H1 (cell line): Measurements from ENCODE around the gene MYLK2. TPM values are rescaled to one million over a fixed set of nuclear protein-coding genes. Genes with fewer than 3 reads are reported as not detected.

Source experiments
- CTCF ChIA-PET: fragments of 300-600 bp; sonication (Branson Sonifier 250); formaldehyde crosslinking; loops from one replicate; lab custom pipeline; 2021; ENCODE audit not compliant: partially characterized antibody; lab: Charles Lee
- POLR2A ChIA-PET: fragments of 300-600 bp; sonication (Branson Sonifier 250); formaldehyde crosslinking; loops from one replicate; lab custom pipeline; 2021; ENCODE audit warnings: inconsistent platforms; ENCODE audit not compliant: partially characterized antibody; lab: Charles Lee
- DNase-seq, 2 experiments: peaks; one replicate each; pipeline versions ENCODE4 v3.0.0 to v3.0.0-alpha.2; 2010 to 2022; ENCODE audit warnings: low spot score in 2 of 2, low read depth in 1 of 2, mixed read lengths in 1 of 2
- FAIRE-seq: peaks from 2 replicates; lab custom pipeline; 2011; peaks lifted over from hg19 to GRCh38; lab: Jason Lieb, UNC
- H2AFZ ChIP-seq: 2 replicates; pipeline ENCODE4 v1.8.1; 2012; ENCODE audit warnings: low read length, inconsistent platforms
- H2AK5ac ChIP-seq: 2 replicates; pipeline ENCODE4 v1.6.1; 2013; ENCODE audit warnings: low read depth, low read length
- H2BK120ac ChIP-seq: replicated peaks from 2 replicates; pipeline ENCODE3; 2013; ENCODE audit warnings: low read depth, low read length, inconsistent platforms
- H2BK12ac ChIP-seq: 2 replicates; pipeline ENCODE4 v1.6.1; 2013; ENCODE audit warnings: low read depth, low read length
- H2BK15ac ChIP-seq: 2 replicates; pipeline ENCODE4 v1.6.1; 2013; ENCODE audit warnings: low read length
- H2BK20ac ChIP-seq: 2 replicates; pipeline ENCODE4 v1.6.1; 2013; ENCODE audit warnings: low read length
- H2BK5ac ChIP-seq: 2 replicates; pipeline ENCODE4 v1.6.1; 2013; ENCODE audit warnings: low read depth, low read length
- H3K14ac ChIP-seq: 2 replicates; pipeline ENCODE4 v1.6.1; 2013; ENCODE audit warnings: inconsistent platforms; ENCODE audit not compliant: insufficient read length
- H3K18ac ChIP-seq: 2 replicates; pipeline ENCODE4 v1.6.1; 2013; ENCODE audit warnings: low read length; ENCODE audit errors: extremely low read depth
- H3K23ac ChIP-seq: 2 replicates; pipeline ENCODE4 v1.6.1; 2013; ENCODE audit warnings: inconsistent platforms; ENCODE audit not compliant: insufficient read length
- H3K23me2 ChIP-seq: 2 replicates; pipeline ENCODE4 v1.6.1; 2013; ENCODE audit warnings: low read depth, low read length
- H3K27ac ChIP-seq: 2 replicates; pipeline ENCODE4 v1.6.1; 2011; ENCODE audit warnings: low read depth, low read length, inconsistent platforms
- H3K27me3 ChIP-seq, 4 experiments: replicated peaks in 1 of 4; 1 replicate in 1 of 4; 2 replicates in 3 of 4; pipeline versions ENCODE4 v1.6.1 to v1.8.1; 2011 to 2013; ENCODE audit warnings: low read length in 3 of 4, mild to moderate bottlenecking in 3 of 4, inconsistent platforms in 2 of 4, mixed read lengths in 2 of 4, moderate library complexity in 1 of 4; ENCODE audit not compliant: control insufficient read depth in 3 of 4, insufficient read depth in 3 of 4; ENCODE audit errors: extremely low read depth in 1 of 4
- H3K36me3 ChIP-seq, 4 experiments: 2 replicates each; pipeline versions ENCODE4 v1.6.1 to v1.8.1; 2011 to 2013; ENCODE audit warnings: mild to moderate bottlenecking in 4 of 4, low read length in 3 of 4, moderate library complexity in 2 of 4, control low read depth in 1 of 4, inconsistent platforms in 1 of 4; ENCODE audit not compliant: insufficient read depth in 4 of 4, control insufficient read depth in 2 of 4
- H3K4ac ChIP-seq: replicated peaks from 2 replicates; pipeline ENCODE3; 2013; ENCODE audit warnings: low read length, low read depth, mixed read lengths, inconsistent platforms; ENCODE audit not compliant: insufficient read length
- H3K4me1 ChIP-seq, 4 experiments: replicated peaks in 1 of 4; 1 replicate in 1 of 4; 2 replicates in 3 of 4; pipeline versions ENCODE4 v1.6.1 to v1.8.1; 2011 to 2013; ENCODE audit warnings: low read length in 3 of 4, inconsistent platforms in 2 of 4, mixed read lengths in 1 of 4; ENCODE audit not compliant: insufficient read depth in 4 of 4, control insufficient read depth in 3 of 4
- H3K4me2 ChIP-seq, 2 experiments: 2 replicates each; pipeline versions ENCODE4 v1.6.1 to v1.8.1; 2011 to 2013; ENCODE audit warnings: low read depth in 2 of 2, low read length in 2 of 2, control low read depth in 1 of 2, inconsistent platforms in 1 of 2, mild to moderate bottlenecking in 1 of 2; ENCODE audit not compliant: insufficient read depth in 1 of 2
- H3K4me3 ChIP-seq, 4 experiments: fragments of 200-600, 300-600 bp in 1 of 4; sonication (generic), shearing (Covaris generic), sonication (Bioruptor Twin) in 1 of 4; 2 replicates each; pipeline versions ENCODE4 v1.5.1 to v1.8.1; 2011 to 2016; ENCODE audit warnings: low read length in 4 of 4, low read depth in 3 of 4, control low read depth in 2 of 4, inconsistent platforms in 2 of 4, mild to moderate bottlenecking in 2 of 4, mixed read lengths in 1 of 4, moderate library complexity in 1 of 4; ENCODE audit not compliant: insufficient read depth in 2 of 4; ENCODE audit errors: extremely low read depth in 1 of 4
- H3K56ac ChIP-seq: replicated peaks from 2 replicates; pipeline ENCODE3; 2013; ENCODE audit warnings: low read depth, mild to moderate bottlenecking, mixed read lengths, low read length, inconsistent platforms; ENCODE audit not compliant: insufficient read length
- H3K79me1 ChIP-seq: 2 replicates; pipeline ENCODE4 v1.6.1; 2013; ENCODE audit warnings: low read depth, low read length, control low read depth
- H3K79me2 ChIP-seq, 2 experiments: 2 replicates each; pipeline versions ENCODE4 v1.6.1 to v1.8.1; 2012 to 2013; ENCODE audit warnings: low read length in 2 of 2, mild to moderate bottlenecking in 2 of 2, inconsistent platforms in 1 of 2; ENCODE audit not compliant: insufficient read depth in 2 of 2, control insufficient read depth in 1 of 2
- H3K9ac ChIP-seq, 4 experiments: replicated peaks in 1 of 4; 1 replicate in 1 of 4; 2 replicates in 3 of 4; pipeline versions ENCODE4 v1.6.1 to v1.8.1; 2011 to 2013; ENCODE audit warnings: low read depth in 3 of 4, low read length in 3 of 4, control low read depth in 2 of 4, mild to moderate bottlenecking in 2 of 4, moderate library complexity in 2 of 4, inconsistent platforms in 1 of 4; ENCODE audit errors: extremely low read depth in 1 of 4
- H3K9me3 ChIP-seq, 2 experiments: 2 replicates each; pipeline versions ENCODE4 v1.6.1 to v1.8.1; 2012 to 2013; ENCODE audit warnings: mild to moderate bottlenecking in 2 of 2, moderate library complexity in 2 of 2, control low read depth in 1 of 2, inconsistent platforms in 1 of 2, low read depth in 1 of 2, low read length in 1 of 2, mixed read lengths in 1 of 2; ENCODE audit not compliant: insufficient read depth in 2 of 2
- H4K20me1 ChIP-seq, 2 experiments: replicated peaks in 1 of 2; 2 replicates each; pipeline versions ENCODE3 to v1.8.1; 2011 to 2013; ENCODE audit warnings: inconsistent platforms in 2 of 2, low read length in 2 of 2, mild to moderate bottlenecking in 1 of 2; ENCODE audit not compliant: insufficient read depth in 2 of 2, control insufficient read depth in 1 of 2
- H4K5ac ChIP-seq: 2 replicates; pipeline ENCODE4 v1.6.1; 2013; ENCODE audit warnings: low read length, low read depth, mixed read lengths, inconsistent platforms; ENCODE audit not compliant: insufficient read length
- H4K8ac ChIP-seq: 2 replicates; pipeline ENCODE4 v1.8.0; 2013; ENCODE audit warnings: mild to moderate bottlenecking, moderate library complexity, low read length, inconsistent platforms; ENCODE audit not compliant: insufficient read depth; ENCODE audit errors: extremely low read depth
- H4K91ac ChIP-seq: replicated peaks from 2 replicates; pipeline ENCODE3; 2013; ENCODE audit warnings: low read length, mixed read lengths, inconsistent platforms; ENCODE audit not compliant: insufficient read length
- BACH1 ChIP-seq: IDR thresholded peaks from 2 replicates; pipeline ENCODE4 v1.6.1; 2012; ENCODE audit warnings: low read length, improper control_type of control experiment
- BRCA1 ChIP-seq: IDR thresholded peaks from 2 replicates; pipeline ENCODE4 v1.6.1; 2012; ENCODE audit warnings: low read depth, low read length, improper control_type of control experiment
- CBX5 ChIP-seq: fragments of 300-800, 300-1000 bp; sonication (generic); IDR thresholded peaks from 2 replicates; pipeline ENCODE4 v1.7.1; 2016; ENCODE audit warnings: antibody characterized with exemption, low read length, low read depth
- CBX8 ChIP-seq: fragments of 300-800, 300-1000 bp; sonication (generic); IDR thresholded peaks from 2 replicates; pipeline ENCODE4 v1.7.1; 2016; ENCODE audit warnings: low read depth, low read length, borderline replicate concordance
- FOSL1 ChIP-seq: IDR thresholded peaks from 2 replicates; pipeline ENCODE4 v1.6.1; 2011; ENCODE audit warnings: mild to moderate bottlenecking, low read depth, low read length, moderate library complexity; ENCODE audit not compliant: insufficient read depth
- NRF1 ChIP-seq: IDR thresholded peaks from 2 replicates; pipeline ENCODE4 v1.6.1; 2011; ENCODE audit warnings: mild to moderate bottlenecking, low read depth, low read length, improper control_type of control experiment
- POLR2A ChIP-seq, 2 experiments: IDR thresholded peaks; 1 replicate in 1 of 2; 2 replicates in 1 of 2; pipeline ENCODE4 v1.6.1; 2011; ENCODE audit warnings: low read depth in 2 of 2, low read length in 2 of 2, mild to moderate bottlenecking in 2 of 2; ENCODE audit errors: control extremely low read depth in 1 of 2
- POU5F1 ChIP-seq: IDR thresholded peaks from 2 replicates; pipeline ENCODE4 v1.6.1; 2011; ENCODE audit warnings: low read depth, mild to moderate bottlenecking, low read length, moderate library complexity
- RBBP5 ChIP-seq: IDR thresholded peaks from 2 replicates; pipeline ENCODE4 v1.7.1; 2012; ENCODE audit warnings: low read depth, mild to moderate bottlenecking, inconsistent platforms, low read length, moderate library complexity, borderline replicate concordance
- RXRA ChIP-seq: IDR thresholded peaks from 2 replicates; pipeline ENCODE4 v1.6.1; 2011; ENCODE audit warnings: low read depth, mild to moderate bottlenecking, low read length, moderate library complexity; ENCODE audit not compliant: insufficient read depth
- TCF12 ChIP-seq: IDR thresholded peaks from 2 replicates; pipeline ENCODE4 v1.6.1; 2011; ENCODE audit warnings: low read depth, mild to moderate bottlenecking, low read length
- WGBS, 2 experiments: shearing (Covaris generic) in 1 of 2; methylation state at CpG; one replicate each; pipeline versions ENCODE4 v1.1.6 to v1.1.7; 2013 to 2015; ENCODE audit warnings: low lambda C conversion rate in 2 of 2, mixed read lengths in 2 of 2, inconsistent platforms in 1 of 2, low coverage in 1 of 2, missing lambda C conversion rate in 1 of 2; ENCODE audit not compliant: insufficient replicate concordance in 2 of 2, insufficient coverage in 1 of 2, insufficient read length in 1 of 2; ENCODE audit errors: extremely low coverage in 1 of 2, missing lambda C conversion rate in 1 of 2; 5-methylcytosine and 5-hydroxymethylcytosine counted together
- polyA plus RNA-seq, 7 experiments: library from polyadenylated mRNA; depleted of rRNA in 3 of 7; stranded (reverse) in 5 of 7; unstranded in 2 of 7; fragments of >200 nt in 5 of 7; fragments of 200-250 nt in 2 of 7; gene quantifications; 1 replicate in 5 of 7; 2 replicates in 1 of 7; 4 replicates in 1 of 7; pipeline versions ENCODE4 v1.2.1 to v1.2.3, GENCODE V29; 2011 to 2013; ENCODE audit warnings: missing spikeins in 2 of 7, mixed read lengths in 2 of 7
- total RNA-seq: library from RNA; stranded (reverse); fragmentation: NEBNext Ultra II Directional; extraction: Animal tissue kit (Norgen Biotek cat#: 25700); gene quantifications from 2 replicates; pipeline ENCODE4 v1.2.1, GENCODE V29; 2021
- TF ChIP-seq, protein P1 (sequence below): IDR thresholded peaks from 2 replicates; pipeline ENCODE4 v1.6.1; 2011; ENCODE audit warnings: low read length, improper control_type of control experiment

MYLK2 gene
- total and polyA plus RNA-seq, 2 of the 8 experiments (the other 6 are each of a cell fraction or from before 2014, with no cell fraction given) = 0.22 to 0.26 TPM

GRCh38 chr20:31811198-31811597 lies 8.0 kb upstream of the MYLK2 start:
- 96% methylated on average over 4 of the region's 4 CpGs; no CpG with 5 or more reads in 1 of the 2 experiments for WGBS, 2 experiments
- Histone ChIP-seq H4K5ac (no peak overlapping the region), H4K91ac (no peak overlapping the region), H3K79me1 (no peaks in the 10 kb centered on the region), H3K27me3 (no peaks in the 10 kb centered on the region), H2BK120ac (no peak overlapping the region), H2AFZ (no peak overlapping the region), H3K9ac (no peak overlapping the region), H2AK5ac (no peak overlapping the region), H3K23ac (no peak overlapping the region), H2BK12ac (no peak overlapping the region), H3K18ac (no peak overlapping the region), H3K4ac (no peak overlapping the region), H3K14ac (no peak overlapping the region), H3K4me1 (peaks cover 4 to 9% (median 8%) of the 10 kb centered on the region in 4 experiments; a peak in 6 of 7 replicates), H3K4me2 (no peak overlapping the region), H4K8ac (no peak overlapping the region), H3K79me2 (no peaks in the 10 kb centered on the region), H3K23me2 (no peaks in the 10 kb centered on the region), H3K36me3 (peaks cover 0 to 2% (median 0%) of the 10 kb centered on the region in 4 experiments; a peak in 2 of 8 replicates), H2BK5ac (no peak overlapping the region), H2BK20ac (no peak overlapping the region), H3K27ac (no peak overlapping the region), H3K9me3 (no peaks in the 10 kb centered on the region), H3K4me3 (no peak overlapping the region), H2BK15ac (no peak overlapping the region), H4K20me1 (no peaks in the 10 kb centered on the region), H3K56ac (no peak overlapping the region)
- FAIRE-seq (no peak), DNase-seq (no peak)
- POLR2A ChIA-PET = no interaction called here
- CTCF ChIA-PET = interaction anchor here (1.2 to 2.6 kb wide), 3 partner anchors 12 to 220 kb away, joined by 3 to 12 read pairs (median 3); no protein-coding TSS in a partner anchor
- TF ChIP-seq POU5F1 (no peak), RXRA (no peak), CBX8 (no peak), POLR2A (IDR thresholded peaks at IDR 0.05; ENCODE audit: control extremely low read depth in 1 of 2, low read depth in 2 of 2, low read length in 2 of 2) (no peak), BACH1 (no peak), NRF1 (no peak), TCF12 (no peak), RBBP5 (no peak), BRCA1 (no peak), CBX5 (no peak), FOSL1 (no peak)
- TF ChIP-seq, protein P1, sequence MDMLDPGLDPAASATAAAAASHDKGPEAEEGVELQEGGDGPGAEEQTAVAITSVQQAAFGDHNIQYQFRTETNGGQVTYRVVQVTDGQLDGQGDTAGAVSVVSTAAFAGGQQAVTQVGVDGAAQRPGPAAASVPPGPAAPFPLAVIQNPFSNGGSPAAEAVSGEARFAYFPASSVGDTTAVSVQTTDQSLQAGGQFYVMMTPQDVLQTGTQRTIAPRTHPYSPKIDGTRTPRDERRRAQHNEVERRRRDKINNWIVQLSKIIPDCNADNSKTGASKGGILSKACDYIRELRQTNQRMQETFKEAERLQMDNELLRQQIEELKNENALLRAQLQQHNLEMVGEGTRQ = no peak
